Duodenal mucosa (tissue), 2 donors: ENCODE measurements around the gene SH3BP5L.

ENCODE experiments used
- H3K27ac ChIP-seq: one replicate; pipeline ENCODE4 v1.7.0; 2013; ENCODE audit warnings: low read depth, low read length
- H3K27me3 ChIP-seq, 2 donors: one replicate each; pipeline ENCODE4 v1.7.0; 2013; ENCODE audit warnings: low read length in 2 of 2, control low read depth in 1 of 2; ENCODE audit not compliant: insufficient read depth in 2 of 2, control insufficient read depth in 1 of 2
- H3K36me3 ChIP-seq, 2 donors: one replicate each; pipeline ENCODE4 v1.7.0; 2013; ENCODE audit warnings: low read length in 2 of 2, control low read depth in 1 of 2; ENCODE audit not compliant: insufficient read depth in 2 of 2, control insufficient read depth in 1 of 2
- H3K4me1 ChIP-seq, 2 donors: one replicate each; pipeline ENCODE4 v1.7.0; 2013; ENCODE audit warnings: low read length in 2 of 2, control low read depth in 1 of 2; ENCODE audit not compliant: insufficient read depth in 2 of 2, control insufficient read depth in 1 of 2
- H3K4me3 ChIP-seq, 2 donors: one replicate each; pipeline ENCODE4 v1.7.0; 2013; ENCODE audit warnings: low read length in 2 of 2, low read depth in 1 of 2
- H3K9ac ChIP-seq, 2 donors: one replicate each; pipeline ENCODE4 v1.7.0; 2013; ENCODE audit warnings: low read length in 2 of 2, low read depth in 1 of 2
- H3K9me3 ChIP-seq, 2 donors: one replicate each; pipeline ENCODE4 v1.7.0; 2013; ENCODE audit warnings: low read length in 2 of 2, control low read depth in 1 of 2; ENCODE audit not compliant: control insufficient read depth in 1 of 2

The SH3BP5L gene

DNA sequence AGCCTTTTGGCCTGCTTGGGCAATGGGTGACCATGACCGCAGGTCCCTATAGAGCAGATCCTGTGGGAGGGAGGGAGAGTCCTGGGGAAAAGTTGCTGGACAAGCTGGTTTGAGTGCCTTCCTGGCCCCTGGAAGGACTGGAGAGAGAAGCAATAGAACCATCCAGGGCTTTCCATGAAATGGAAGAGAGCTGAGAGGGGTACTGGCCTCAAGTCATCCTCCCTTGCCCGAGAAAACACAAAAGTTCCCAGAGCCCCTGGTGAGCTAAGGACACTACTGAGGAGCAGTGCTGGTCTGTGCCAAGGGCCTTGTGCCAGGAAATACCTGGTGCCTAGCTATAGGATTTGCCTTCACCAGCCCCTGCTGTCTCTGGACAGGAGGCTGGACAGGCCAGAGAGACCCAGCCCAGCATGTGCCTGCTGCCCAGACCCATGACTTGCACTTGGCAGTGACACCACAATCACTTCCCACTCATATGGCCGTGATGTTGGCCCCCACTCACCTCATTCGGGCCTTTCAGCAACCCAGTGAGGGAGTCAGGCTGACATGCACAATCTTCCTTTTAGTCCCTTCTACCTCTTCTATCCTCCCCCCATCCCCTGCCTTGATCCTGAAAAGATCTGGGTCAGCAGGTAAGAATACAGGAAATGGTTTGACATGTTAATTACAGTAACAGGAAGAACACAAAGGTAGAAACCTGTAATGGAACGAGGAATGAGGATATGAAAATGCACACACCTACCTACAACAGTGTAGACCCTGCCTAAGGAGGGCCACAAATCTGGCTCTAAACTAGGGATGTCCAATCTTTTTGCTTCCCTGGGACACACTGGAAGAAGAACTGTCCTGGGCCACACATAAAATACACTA lies 7.0 kb downstream of the SH3BP5L start:
- Histone ChIP-seq H3K9ac (no peak overlapping the region), H3K4me1 (peaks cover 17 to 28% of the 10 kb centered on the region in 2 donors), H3K4me3 (no peak overlapping the region), H3K27ac (no peak overlapping the region), H3K27me3 (no peaks in the 10 kb centered on the region), H3K9me3 (no peaks in the 10 kb centered on the region), H3K36me3 (peaks cover 32 to 73% of the 10 kb centered on the region in 2 donors)

GRCh38 chr1:248817065-248817464 lies 8.7 kb downstream of the SH3BP5L start:
- no peaks in the 10 kb centered on the region for H3K27me3 ChIP-seq
- peaks cover 2 to 14% of the 10 kb centered on the region in 2 donors for H3K4me1 ChIP-seq
- no peak overlapping the region for H3K9ac ChIP-seq
- peaks cover 34 to 85% of the 10 kb centered on the region in 2 donors for H3K36me3 ChIP-seq
- H3K4me3 ChIP-seq = no peak overlapping the region
- no peaks in the 10 kb centered on the region for H3K9me3 ChIP-seq
- H3K27ac ChIP-seq = no peak overlapping the region

DNA sequence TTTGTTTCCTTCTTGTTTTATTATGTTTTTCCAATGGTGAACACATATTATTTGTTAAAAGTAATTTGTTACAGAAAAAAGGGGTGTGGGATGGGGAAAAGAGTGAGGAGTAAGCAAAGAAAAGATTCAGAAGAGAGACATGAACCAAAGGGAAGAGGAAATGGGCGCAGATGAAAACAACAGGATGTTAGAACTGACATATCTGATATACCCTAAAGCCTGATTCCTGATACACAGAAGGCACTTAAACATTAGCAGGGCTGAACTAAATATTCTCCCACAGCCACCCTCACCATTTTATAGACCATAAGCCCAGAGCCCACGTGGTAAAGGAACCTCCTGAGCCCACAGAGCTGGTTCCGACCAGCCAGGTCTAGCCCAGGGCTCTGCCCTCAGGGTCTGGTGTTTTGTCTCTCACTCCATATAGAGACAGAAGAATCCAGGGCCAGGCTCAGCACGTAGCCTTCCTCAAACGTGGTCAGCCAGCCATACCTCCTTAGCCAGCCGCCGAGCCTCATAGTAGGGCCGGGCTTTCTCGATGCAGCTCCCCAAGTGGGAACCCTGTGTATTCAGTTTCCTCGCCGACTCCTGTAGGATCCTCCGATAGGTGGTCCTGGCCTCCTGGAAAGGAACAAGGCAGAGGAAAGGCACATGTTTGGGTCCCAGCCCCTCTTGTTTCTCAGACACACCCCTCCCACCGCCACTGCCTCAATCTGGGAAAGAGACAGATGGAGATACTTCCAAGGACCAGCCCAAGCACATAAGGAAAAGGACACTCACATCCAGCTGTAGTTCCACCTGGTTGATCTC lies 9.5 kb downstream of the SH3BP5L start:
- H3K27ac ChIP-seq = no peak overlapping the region
- H3K4me1 ChIP-seq = peaks cover 1 to 7% of the 10 kb centered on the region in 2 donors
- no peak overlapping the region for H3K9ac ChIP-seq
- no peak overlapping the region for H3K4me3 ChIP-seq
- no peaks in the 10 kb centered on the region for H3K27me3 ChIP-seq
- H3K9me3 ChIP-seq = no peaks in the 10 kb centered on the region
- peaks cover 34 to 84% of the 10 kb centered on the region in 2 donors for H3K36me3 ChIP-seq

- Histone ChIP-seq H3K9me3 (no peaks in the 10 kb centered on the region), H3K4me3 (no peak overlapping the region), H3K9ac (no peak overlapping the region), H3K4me1 (peaks cover 9 to 14% of the 10 kb centered on the region in 2 donors), H3K27ac (no peak overlapping the region), H3K27me3 (no peaks in the 10 kb centered on the region), H3K36me3 (peaks cover 38 to 83% of the 10 kb centered on the region in 2 donors)
Measured at GRCh38 chr1:248815407-248816034, 10.2 kb downstream of the SH3BP5L start.

- Histone ChIP-seq H3K4me1 (peaks cover 11 to 17% of the 10 kb centered on the region in 2 donors), H3K27me3 (no peaks in the 10 kb centered on the region), H3K9ac (no peak overlapping the region), H3K27ac (no peak overlapping the region), H3K36me3 (peaks cover 38 to 76% of the 10 kb centered on the region in 2 donors), H3K4me3 (no peak overlapping the region), H3K9me3 (no peaks in the 10 kb centered on the region)
Measured at GRCh38 chr1:248814351-248814750, 11.4 kb downstream of the SH3BP5L start.

- Histone ChIP-seq H3K27me3 (no peaks in the 10 kb centered on the region), H3K4me1 (peaks cover 11 to 12% of the 10 kb centered on the region in 2 donors), H3K9ac (no peak overlapping the region), H3K36me3 (peaks cover 38 to 70% of the 10 kb centered on the region in 2 donors), H3K4me3 (no peak overlapping the region), H3K9me3 (no peaks in the 10 kb centered on the region), H3K27ac (no peak overlapping the region)
Measured at GRCh38 chr1:248813546-248813945, 12.2 kb downstream of the SH3BP5L start.

GRCh38 chr1:248812736-248813425 lies 12.8 kb downstream of the SH3BP5L start:
- no peaks in the 10 kb centered on the region for H3K9me3 ChIP-seq
- H3K27ac ChIP-seq = no peak overlapping the region
- H3K4me1 ChIP-seq = peaks cover 10 to 11% of the 10 kb centered on the region in 2 donors
- H3K4me3 ChIP-seq = no peak overlapping the region
- H3K27me3 ChIP-seq = no peaks in the 10 kb centered on the region
- H3K36me3 ChIP-seq = peaks cover 38 to 68% of the 10 kb centered on the region in 2 donors
- no peak overlapping the region for H3K9ac ChIP-seq

GRCh38 chr1:248811514-248812490 lies 13.9 kb downstream of the SH3BP5L start:
- Histone ChIP-seq H3K4me3 (no peak overlapping the region), H3K9ac (no peak overlapping the region), H3K9me3 (no peaks in the 10 kb centered on the region), H3K4me1 (peaks cover 13% of the 10 kb centered on the region in 2 donors), H3K27me3 (no peaks in the 10 kb centered on the region), H3K27ac (no peak overlapping the region), H3K36me3 (peaks cover 36 to 60% of the 10 kb centered on the region in 2 donors)
